H1 (cell line): Measurements from ENCODE around the gene DCLRE1A. TPM values are rescaled to one million over a fixed set of nuclear protein-coding genes. Genes with fewer than 3 reads are reported as not detected.

ENCODE experiments used
- CTCF ChIA-PET: fragments of 300-600 bp; sonication (Branson Sonifier 250); formaldehyde crosslinking; loops from one replicate; lab custom pipeline; 2021; ENCODE audit not compliant: partially characterized antibody; lab: Charles Lee
- POLR2A ChIA-PET: fragments of 300-600 bp; sonication (Branson Sonifier 250); formaldehyde crosslinking; loops from one replicate; lab custom pipeline; 2021; ENCODE audit warnings: inconsistent platforms; ENCODE audit not compliant: partially characterized antibody; lab: Charles Lee
- DNase-seq, 2 experiments: peaks; one replicate each; pipeline versions ENCODE4 v3.0.0 to v3.0.0-alpha.2; 2010 to 2022; ENCODE audit warnings: low spot score in 2 of 2, low read depth in 1 of 2, mixed read lengths in 1 of 2
- FAIRE-seq: peaks from 2 replicates; lab custom pipeline; 2011; peaks lifted over from hg19 to GRCh38; lab: Jason Lieb, UNC
- H2AFZ ChIP-seq: 2 replicates; pipeline ENCODE4 v1.8.1; 2012; ENCODE audit warnings: low read length, inconsistent platforms
- H2AK5ac ChIP-seq: 2 replicates; pipeline ENCODE4 v1.6.1; 2013; ENCODE audit warnings: low read depth, low read length
- H2BK120ac ChIP-seq: replicated peaks from 2 replicates; pipeline ENCODE3; 2013; ENCODE audit warnings: low read depth, low read length, inconsistent platforms
- H2BK12ac ChIP-seq: 2 replicates; pipeline ENCODE4 v1.6.1; 2013; ENCODE audit warnings: low read depth, low read length
- H2BK15ac ChIP-seq: 2 replicates; pipeline ENCODE4 v1.6.1; 2013; ENCODE audit warnings: low read length
- H2BK20ac ChIP-seq: 2 replicates; pipeline ENCODE4 v1.6.1; 2013; ENCODE audit warnings: low read length
- H2BK5ac ChIP-seq: 2 replicates; pipeline ENCODE4 v1.6.1; 2013; ENCODE audit warnings: low read depth, low read length
- H3K14ac ChIP-seq: 2 replicates; pipeline ENCODE4 v1.6.1; 2013; ENCODE audit warnings: inconsistent platforms; ENCODE audit not compliant: insufficient read length
- H3K18ac ChIP-seq: 2 replicates; pipeline ENCODE4 v1.6.1; 2013; ENCODE audit warnings: low read length; ENCODE audit errors: extremely low read depth
- H3K23ac ChIP-seq: 2 replicates; pipeline ENCODE4 v1.6.1; 2013; ENCODE audit warnings: inconsistent platforms; ENCODE audit not compliant: insufficient read length
- H3K23me2 ChIP-seq: 2 replicates; pipeline ENCODE4 v1.6.1; 2013; ENCODE audit warnings: low read depth, low read length
- H3K27ac ChIP-seq: 2 replicates; pipeline ENCODE4 v1.6.1; 2011; ENCODE audit warnings: low read depth, low read length, inconsistent platforms
- H3K27me3 ChIP-seq, 4 experiments: replicated peaks in 1 of 4; 1 replicate in 1 of 4; 2 replicates in 3 of 4; pipeline versions ENCODE4 v1.6.1 to v1.8.1; 2011 to 2013; ENCODE audit warnings: low read length in 3 of 4, mild to moderate bottlenecking in 3 of 4, inconsistent platforms in 2 of 4, mixed read lengths in 2 of 4, moderate library complexity in 1 of 4; ENCODE audit not compliant: control insufficient read depth in 3 of 4, insufficient read depth in 3 of 4; ENCODE audit errors: extremely low read depth in 1 of 4
- H3K36me3 ChIP-seq, 4 experiments: 2 replicates each; pipeline versions ENCODE4 v1.6.1 to v1.8.1; 2011 to 2013; ENCODE audit warnings: mild to moderate bottlenecking in 4 of 4, low read length in 3 of 4, moderate library complexity in 2 of 4, control low read depth in 1 of 4, inconsistent platforms in 1 of 4; ENCODE audit not compliant: insufficient read depth in 4 of 4, control insufficient read depth in 2 of 4
- H3K4ac ChIP-seq: replicated peaks from 2 replicates; pipeline ENCODE3; 2013; ENCODE audit warnings: low read length, low read depth, mixed read lengths, inconsistent platforms; ENCODE audit not compliant: insufficient read length
- H3K4me1 ChIP-seq, 4 experiments: replicated peaks in 1 of 4; 1 replicate in 1 of 4; 2 replicates in 3 of 4; pipeline versions ENCODE4 v1.6.1 to v1.8.1; 2011 to 2013; ENCODE audit warnings: low read length in 3 of 4, inconsistent platforms in 2 of 4, mixed read lengths in 1 of 4; ENCODE audit not compliant: insufficient read depth in 4 of 4, control insufficient read depth in 3 of 4
- H3K4me2 ChIP-seq, 2 experiments: 2 replicates each; pipeline versions ENCODE4 v1.6.1 to v1.8.1; 2011 to 2013; ENCODE audit warnings: low read depth in 2 of 2, low read length in 2 of 2, control low read depth in 1 of 2, inconsistent platforms in 1 of 2, mild to moderate bottlenecking in 1 of 2; ENCODE audit not compliant: insufficient read depth in 1 of 2
- H3K4me3 ChIP-seq, 4 experiments: fragments of 200-600, 300-600 bp in 1 of 4; sonication (generic), shearing (Covaris generic), sonication (Bioruptor Twin) in 1 of 4; 2 replicates each; pipeline versions ENCODE4 v1.5.1 to v1.8.1; 2011 to 2016; ENCODE audit warnings: low read length in 4 of 4, low read depth in 3 of 4, control low read depth in 2 of 4, inconsistent platforms in 2 of 4, mild to moderate bottlenecking in 2 of 4, mixed read lengths in 1 of 4, moderate library complexity in 1 of 4; ENCODE audit not compliant: insufficient read depth in 2 of 4; ENCODE audit errors: extremely low read depth in 1 of 4
- H3K56ac ChIP-seq: replicated peaks from 2 replicates; pipeline ENCODE3; 2013; ENCODE audit warnings: low read depth, mild to moderate bottlenecking, mixed read lengths, low read length, inconsistent platforms; ENCODE audit not compliant: insufficient read length
- H3K79me1 ChIP-seq: 2 replicates; pipeline ENCODE4 v1.6.1; 2013; ENCODE audit warnings: low read depth, low read length, control low read depth
- H3K79me2 ChIP-seq, 2 experiments: 2 replicates each; pipeline versions ENCODE4 v1.6.1 to v1.8.1; 2012 to 2013; ENCODE audit warnings: low read length in 2 of 2, mild to moderate bottlenecking in 2 of 2, inconsistent platforms in 1 of 2; ENCODE audit not compliant: insufficient read depth in 2 of 2, control insufficient read depth in 1 of 2
- H3K9ac ChIP-seq, 4 experiments: replicated peaks in 1 of 4; 1 replicate in 1 of 4; 2 replicates in 3 of 4; pipeline versions ENCODE4 v1.6.1 to v1.8.1; 2011 to 2013; ENCODE audit warnings: low read depth in 3 of 4, low read length in 3 of 4, control low read depth in 2 of 4, mild to moderate bottlenecking in 2 of 4, moderate library complexity in 2 of 4, inconsistent platforms in 1 of 4; ENCODE audit errors: extremely low read depth in 1 of 4
- H3K9me3 ChIP-seq, 2 experiments: 2 replicates each; pipeline versions ENCODE4 v1.6.1 to v1.8.1; 2012 to 2013; ENCODE audit warnings: mild to moderate bottlenecking in 2 of 2, moderate library complexity in 2 of 2, control low read depth in 1 of 2, inconsistent platforms in 1 of 2, low read depth in 1 of 2, low read length in 1 of 2, mixed read lengths in 1 of 2; ENCODE audit not compliant: insufficient read depth in 2 of 2
- H4K20me1 ChIP-seq, 2 experiments: replicated peaks in 1 of 2; 2 replicates each; pipeline versions ENCODE3 to v1.8.1; 2011 to 2013; ENCODE audit warnings: inconsistent platforms in 2 of 2, low read length in 2 of 2, mild to moderate bottlenecking in 1 of 2; ENCODE audit not compliant: insufficient read depth in 2 of 2, control insufficient read depth in 1 of 2
- H4K5ac ChIP-seq: 2 replicates; pipeline ENCODE4 v1.6.1; 2013; ENCODE audit warnings: low read length, low read depth, mixed read lengths, inconsistent platforms; ENCODE audit not compliant: insufficient read length
- H4K8ac ChIP-seq: 2 replicates; pipeline ENCODE4 v1.8.0; 2013; ENCODE audit warnings: mild to moderate bottlenecking, moderate library complexity, low read length, inconsistent platforms; ENCODE audit not compliant: insufficient read depth; ENCODE audit errors: extremely low read depth
- H4K91ac ChIP-seq: replicated peaks from 2 replicates; pipeline ENCODE3; 2013; ENCODE audit warnings: low read length, mixed read lengths, inconsistent platforms; ENCODE audit not compliant: insufficient read length
- ATF2 ChIP-seq: IDR thresholded peaks from 2 replicates; pipeline ENCODE4 v1.6.1; 2012; ENCODE audit warnings: low read length, inconsistent platforms
- CHD2 ChIP-seq: IDR thresholded peaks from 2 replicates; pipeline ENCODE4 v1.6.1; 2012; ENCODE audit warnings: low read length, improper control_type of control experiment
- EZH2 ChIP-seq: fragments of 200-600 bp; sonication (generic); IDR thresholded peaks from 2 replicates; pipeline ENCODE4 v1.7.1; 2012; ENCODE audit warnings: low read depth, mild to moderate bottlenecking, moderate library complexity, low read length, inconsistent platforms; ENCODE audit not compliant: severe bottlenecking
- HDAC6 ChIP-seq: IDR thresholded peaks from one replicate; pipeline ENCODE4 v1.7.1; 2012; ENCODE audit warnings: low read depth, mild to moderate bottlenecking, inconsistent platforms, low read length, moderate library complexity
- JUN ChIP-seq: IDR thresholded peaks from 2 replicates; pipeline ENCODE4 v1.6.1; 2011; ENCODE audit warnings: low read depth, mild to moderate bottlenecking, improper control_type of control experiment, low read length
- KDM4A ChIP-seq: IDR thresholded peaks from one replicate; pipeline ENCODE4 v1.7.1; 2012; ENCODE audit warnings: low read depth, mild to moderate bottlenecking, moderate library complexity, low read length, inconsistent platforms; ENCODE audit not compliant: severe bottlenecking
- KDM5A ChIP-seq: fragments of 200-600 bp; IDR thresholded peaks from 2 replicates; pipeline ENCODE4 v1.7.1; 2012; ENCODE audit warnings: mild to moderate bottlenecking, low read length, inconsistent platforms, mixed read lengths
- NANOG ChIP-seq: IDR thresholded peaks from 2 replicates; pipeline ENCODE4 v1.6.1; 2011; ENCODE audit warnings: low read length, low read depth, mild to moderate bottlenecking, inconsistent platforms; ENCODE audit not compliant: insufficient read depth, poor library complexity, severe bottlenecking
- NRF1 ChIP-seq: IDR thresholded peaks from 2 replicates; pipeline ENCODE4 v1.6.1; 2011; ENCODE audit warnings: mild to moderate bottlenecking, low read depth, low read length, improper control_type of control experiment
- RXRA ChIP-seq: IDR thresholded peaks from 2 replicates; pipeline ENCODE4 v1.6.1; 2011; ENCODE audit warnings: low read depth, mild to moderate bottlenecking, low read length, moderate library complexity; ENCODE audit not compliant: insufficient read depth
- SRF ChIP-seq: IDR thresholded peaks from 2 replicates; pipeline ENCODE4 v1.6.1; 2011; ENCODE audit warnings: mild to moderate bottlenecking, low read depth, low read length, moderate library complexity
- SUZ12 ChIP-seq: fragments of 200-600 bp; sonication (generic); IDR thresholded peaks from 2 replicates; pipeline ENCODE4 v1.6.1; 2012; ENCODE audit warnings: mild to moderate bottlenecking, inconsistent platforms, low read length, moderate library complexity, mixed read lengths
- WGBS, 2 experiments: shearing (Covaris generic) in 1 of 2; methylation state at CpG; one replicate each; pipeline versions ENCODE4 v1.1.6 to v1.1.7; 2013 to 2015; ENCODE audit warnings: low lambda C conversion rate in 2 of 2, mixed read lengths in 2 of 2, inconsistent platforms in 1 of 2, low coverage in 1 of 2, missing lambda C conversion rate in 1 of 2; ENCODE audit not compliant: insufficient replicate concordance in 2 of 2, insufficient coverage in 1 of 2, insufficient read length in 1 of 2; ENCODE audit errors: extremely low coverage in 1 of 2, missing lambda C conversion rate in 1 of 2; 5-methylcytosine and 5-hydroxymethylcytosine counted together
- polyA plus RNA-seq, 7 experiments: library from polyadenylated mRNA; depleted of rRNA in 3 of 7; stranded (reverse) in 5 of 7; unstranded in 2 of 7; fragments of >200 nt in 5 of 7; fragments of 200-250 nt in 2 of 7; gene quantifications; 1 replicate in 5 of 7; 2 replicates in 1 of 7; 4 replicates in 1 of 7; pipeline versions ENCODE4 v1.2.1 to v1.2.3, GENCODE V29; 2011 to 2013; ENCODE audit warnings: missing spikeins in 2 of 7, mixed read lengths in 2 of 7
- total RNA-seq: library from RNA; stranded (reverse); fragmentation: NEBNext Ultra II Directional; extraction: Animal tissue kit (Norgen Biotek cat#: 25700); gene quantifications from 2 replicates; pipeline ENCODE4 v1.2.1, GENCODE V29; 2021

The DCLRE1A gene
- total and polyA plus RNA-seq, 2 of the 8 experiments (the other 6 are each of a cell fraction or from before 2014, with no cell fraction given) = 8.1 to 10.1 TPM

- no peak overlapping the region for H3K9ac ChIP-seq
- FAIRE-seq (no peak), DNase-seq (no peak)
- no peak overlapping the region for H3K4me3 ChIP-seq
- no peak overlapping the region for H3K23ac ChIP-seq
- no peak overlapping the region for H3K27ac ChIP-seq
- no peak overlapping the region for H3K56ac ChIP-seq
- no peak overlapping the region for H2AFZ ChIP-seq
- no peaks in the 10 kb centered on the region for H3K27me3 ChIP-seq
- H4K8ac ChIP-seq = no peak overlapping the region
- CTCF ChIA-PET = no interaction called here
- H3K9me3 ChIP-seq = no peaks in the 10 kb centered on the region
- peaks cover 6% of the 10 kb centered on the region; the same call in 1 of the 2 replicates for H3K23me2 ChIP-seq
- peaks cover 0 to 2% (median 0%) of the 10 kb centered on the region in 4 experiments; a peak in 1 of 7 replicates for H3K4me1 ChIP-seq
- POLR2A ChIA-PET = no interaction called here
- peaks cover 0 to 13% of the 10 kb centered on the region in 2 experiments; a peak in 2 of 4 replicates for H3K79me2 ChIP-seq
- H3K36me3 ChIP-seq = peaks cover 0 to 12% (median 3%) of the 10 kb centered on the region in 4 experiments; a peak in 4 of 8 replicates
- no peak overlapping the region for H2BK120ac ChIP-seq
- no peak overlapping the region for H2BK12ac ChIP-seq
- H3K18ac ChIP-seq = no peak overlapping the region
- no peaks in the 10 kb centered on the region for H4K20me1 ChIP-seq
- H2BK5ac ChIP-seq = no peak overlapping the region
- H2BK20ac ChIP-seq = no peak overlapping the region
- no peaks in the 10 kb centered on the region for H3K79me1 ChIP-seq
- H2AK5ac ChIP-seq = no peak overlapping the region
- no peak overlapping the region for H3K4ac ChIP-seq
- H3K4me2 ChIP-seq = no peak overlapping the region
- H2BK15ac ChIP-seq = no peak overlapping the region
- no peak overlapping the region for H3K14ac ChIP-seq
- H4K91ac ChIP-seq = no peak overlapping the region
- H4K5ac ChIP-seq = no peak overlapping the region
- WGBS, 2 experiments = 92% methylated on average over 7 of the region's 7 CpGs; no CpG with 5 or more reads in 1 of the 2 experiments
- TF ChIP-seq NANOG (no peak), KDM5A (no peak), NRF1 (no peak), CHD2 (no peak), SUZ12 (no peak), HDAC6 (no peak), RXRA (no peak), JUN (no peak), KDM4A (no peak), ATF2 (no peak), SRF (no peak), EZH2 (no peak)
Measured at GRCh38 chr10:113849946-113850345, 3.9 kb downstream of the DCLRE1A start.
